Measurements from ENCODE around the gene FNDC3B.

FNDC3B gene

GRCh38 chr3:172285844-172286243 is 246.5 kb downstream of the FNDC3B start:
- Histone ChIP-seq H3K36me3 (ENCODE audit: control insufficient read depth in 2 of 2, insufficient read depth in 2 of 2, low read length in 2 of 2) (peaks cover 15 to 36% of the 10 kb centered on the region in 2 donors), H3K4me3 (ENCODE audit: low read length in 2 of 2) (no peak overlapping the region), H3K27ac (ENCODE audit: low read depth in 2 of 2, low read length in 2 of 2) (no peak overlapping the region), H3K27me3 (ENCODE audit: control insufficient read depth in 2 of 2, insufficient read depth in 2 of 2, low read length in 2 of 2) (no peaks in the 10 kb centered on the region), H3K4me1 (ENCODE audit: control insufficient read depth in 2 of 2, insufficient read depth in 2 of 2, low read length in 2 of 2) (no peaks in the 10 kb centered on the region), H3K9me3 (ENCODE audit: control insufficient read depth in 2 of 2, low read length in 2 of 2) (no peaks in the 10 kb centered on the region), H3K9ac (ENCODE audit: low read depth in 1 of 2, low read length in 2 of 2) (no peak overlapping the region)

- no peaks in the 10 kb centered on the region for H3K9me3 ChIP-seq (ENCODE audit: control insufficient read depth in 2 of 2, low read length in 2 of 2)
- no peak overlapping the region for H3K4me3 ChIP-seq (ENCODE audit: low read length in 2 of 2)
- no peak overlapping the region for H3K9ac ChIP-seq (ENCODE audit: low read depth in 1 of 2, low read length in 2 of 2)
- no peaks in the 10 kb centered on the region for H3K4me1 ChIP-seq (ENCODE audit: control insufficient read depth in 2 of 2, insufficient read depth in 2 of 2, low read length in 2 of 2)
- H3K36me3 ChIP-seq (ENCODE audit: control insufficient read depth in 2 of 2, insufficient read depth in 2 of 2, low read length in 2 of 2), result peaks cover 15 to 36% of the 10 kb centered on the region in 2 donors
- H3K27ac ChIP-seq (ENCODE audit: low read depth in 2 of 2, low read length in 2 of 2), result no peak overlapping the region
- H3K27me3 ChIP-seq (ENCODE audit: control insufficient read depth in 2 of 2, insufficient read depth in 2 of 2, low read length in 2 of 2), result no peaks in the 10 kb centered on the region
Measured at GRCh38 chr3:172286548-172287148, 247.3 kb downstream of the FNDC3B start.

- Histone ChIP-seq H3K36me3 (ENCODE audit: control insufficient read depth in 2 of 2, insufficient read depth in 2 of 2, low read length in 2 of 2) (peaks cover 18 to 32% of the 10 kb centered on the region in 2 donors), H3K27ac (ENCODE audit: low read depth in 2 of 2, low read length in 2 of 2) (no peak overlapping the region), H3K9me3 (ENCODE audit: control insufficient read depth in 2 of 2, low read length in 2 of 2) (no peaks in the 10 kb centered on the region), H3K27me3 (ENCODE audit: control insufficient read depth in 2 of 2, insufficient read depth in 2 of 2, low read length in 2 of 2) (no peaks in the 10 kb centered on the region), H3K9ac (ENCODE audit: low read depth in 1 of 2, low read length in 2 of 2) (no peak overlapping the region), H3K4me1 (ENCODE audit: control insufficient read depth in 2 of 2, insufficient read depth in 2 of 2, low read length in 2 of 2) (no peaks in the 10 kb centered on the region), H3K4me3 (ENCODE audit: low read length in 2 of 2) (no peak overlapping the region)
Measured at GRCh38 chr3:172287937-172288477, 248.6 kb downstream of the FNDC3B start.

- H3K9ac ChIP-seq (ENCODE audit: low read depth in 1 of 2, low read length in 2 of 2), result no peak overlapping the region
- peaks cover 19 to 32% of the 10 kb centered on the region in 2 donors for H3K36me3 ChIP-seq (ENCODE audit: control insufficient read depth in 2 of 2, insufficient read depth in 2 of 2, low read length in 2 of 2)
- H3K4me1 ChIP-seq (ENCODE audit: control insufficient read depth in 2 of 2, insufficient read depth in 2 of 2, low read length in 2 of 2), result no peaks in the 10 kb centered on the region
- no peaks in the 10 kb centered on the region for H3K27me3 ChIP-seq (ENCODE audit: control insufficient read depth in 2 of 2, insufficient read depth in 2 of 2, low read length in 2 of 2)
- no peak overlapping the region for H3K4me3 ChIP-seq (ENCODE audit: low read length in 2 of 2)
- no peak overlapping the region for H3K27ac ChIP-seq (ENCODE audit: low read depth in 2 of 2, low read length in 2 of 2)
- no peaks in the 10 kb centered on the region for H3K9me3 ChIP-seq (ENCODE audit: control insufficient read depth in 2 of 2, low read length in 2 of 2)
Measured at GRCh38 chr3:172288651-172289050, 249.3 kb downstream of the FNDC3B start.

GRCh38 chr3:172289583-172289982 is 250.2 kb downstream of the FNDC3B start:
- Histone ChIP-seq H3K27ac (ENCODE audit: low read depth in 2 of 2, low read length in 2 of 2) (no peak overlapping the region), H3K9me3 (ENCODE audit: control insufficient read depth in 2 of 2, low read length in 2 of 2) (no peaks in the 10 kb centered on the region), H3K27me3 (ENCODE audit: control insufficient read depth in 2 of 2, insufficient read depth in 2 of 2, low read length in 2 of 2) (no peaks in the 10 kb centered on the region), H3K9ac (ENCODE audit: low read depth in 1 of 2, low read length in 2 of 2) (no peak overlapping the region), H3K4me3 (ENCODE audit: low read length in 2 of 2) (no peak overlapping the region), H3K36me3 (ENCODE audit: control insufficient read depth in 2 of 2, insufficient read depth in 2 of 2, low read length in 2 of 2) (peaks cover 25 to 32% of the 10 kb centered on the region in 2 donors), H3K4me1 (ENCODE audit: control insufficient read depth in 2 of 2, insufficient read depth in 2 of 2, low read length in 2 of 2) (no peaks in the 10 kb centered on the region)

DNA sequence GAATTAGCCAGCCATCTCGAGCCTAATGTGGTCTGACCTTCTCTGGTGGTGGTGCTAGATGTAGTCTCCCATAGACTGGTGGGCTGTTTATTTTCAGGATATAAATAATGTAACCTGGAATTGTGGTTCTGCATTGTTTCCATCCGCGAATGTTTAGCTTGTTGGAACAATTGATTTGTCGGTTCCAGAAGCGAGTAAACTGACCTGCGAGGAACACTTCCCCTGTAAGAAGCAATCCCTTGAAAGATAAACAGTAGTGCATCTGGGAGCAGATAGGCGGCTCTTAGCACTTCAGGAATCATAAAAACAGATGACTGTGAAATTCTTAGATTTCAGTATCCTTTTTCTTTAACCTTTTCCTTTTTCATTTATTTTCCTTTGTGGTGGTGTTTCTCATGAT is 251.1 kb downstream of the FNDC3B start:
- Histone ChIP-seq H3K4me3 (ENCODE audit: low read length in 2 of 2) (no peak overlapping the region), H3K9ac (ENCODE audit: low read depth in 1 of 2, low read length in 2 of 2) (no peak overlapping the region), H3K36me3 (ENCODE audit: control insufficient read depth in 2 of 2, insufficient read depth in 2 of 2, low read length in 2 of 2) (peaks cover 29 to 32% of the 10 kb centered on the region in 2 donors), H3K27ac (ENCODE audit: low read depth in 2 of 2, low read length in 2 of 2) (no peak overlapping the region), H3K9me3 (ENCODE audit: control insufficient read depth in 2 of 2, low read length in 2 of 2) (no peaks in the 10 kb centered on the region), H3K4me1 (ENCODE audit: control insufficient read depth in 2 of 2, insufficient read depth in 2 of 2, low read length in 2 of 2) (no peaks in the 10 kb centered on the region), H3K27me3 (ENCODE audit: control insufficient read depth in 2 of 2, insufficient read depth in 2 of 2, low read length in 2 of 2) (no peaks in the 10 kb centered on the region)

GRCh38 chr3:172291650-172292049 is 252.3 kb downstream of the FNDC3B start:
- H3K27ac ChIP-seq (ENCODE audit: low read depth in 2 of 2, low read length in 2 of 2), result no peak overlapping the region
- H3K27me3 ChIP-seq (ENCODE audit: control insufficient read depth in 2 of 2, insufficient read depth in 2 of 2, low read length in 2 of 2), result no peaks in the 10 kb centered on the region
- no peak overlapping the region for H3K4me3 ChIP-seq (ENCODE audit: low read length in 2 of 2)
- no peaks in the 10 kb centered on the region for H3K4me1 ChIP-seq (ENCODE audit: control insufficient read depth in 2 of 2, insufficient read depth in 2 of 2, low read length in 2 of 2)
- H3K9me3 ChIP-seq (ENCODE audit: control insufficient read depth in 2 of 2, low read length in 2 of 2), result no peaks in the 10 kb centered on the region
- no peak overlapping the region for H3K9ac ChIP-seq (ENCODE audit: low read depth in 1 of 2, low read length in 2 of 2)
- H3K36me3 ChIP-seq (ENCODE audit: control insufficient read depth in 2 of 2, insufficient read depth in 2 of 2, low read length in 2 of 2), result peaks cover 30 to 39% of the 10 kb centered on the region in 2 donors

DNA sequence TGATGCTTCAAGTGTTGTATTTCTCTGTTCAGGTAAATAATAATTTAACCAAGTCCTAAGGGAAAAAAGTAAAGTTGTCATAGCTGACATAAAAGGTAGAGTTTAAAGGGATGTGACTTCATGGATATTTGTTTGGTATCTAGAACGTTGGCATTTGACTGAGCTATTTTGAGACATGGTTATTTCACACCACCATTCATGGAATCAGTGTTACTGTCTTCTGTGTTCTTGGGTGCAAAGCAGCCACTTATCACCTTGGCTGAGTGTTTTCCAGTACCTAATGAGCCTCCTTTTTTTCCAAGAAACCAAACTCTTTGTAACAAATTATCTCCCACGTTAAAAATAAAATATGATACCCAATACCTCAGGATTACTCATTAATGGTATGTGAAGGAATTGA is 253.0 kb downstream of the FNDC3B start:
- no peaks in the 10 kb centered on the region for H3K27me3 ChIP-seq (ENCODE audit: control insufficient read depth in 2 of 2, insufficient read depth in 2 of 2, low read length in 2 of 2)
- H3K9ac ChIP-seq (ENCODE audit: low read depth in 1 of 2, low read length in 2 of 2), result no peak overlapping the region
- no peaks in the 10 kb centered on the region for H3K9me3 ChIP-seq (ENCODE audit: control insufficient read depth in 2 of 2, low read length in 2 of 2)
- no peaks in the 10 kb centered on the region for H3K4me1 ChIP-seq (ENCODE audit: control insufficient read depth in 2 of 2, insufficient read depth in 2 of 2, low read length in 2 of 2)
- no peak overlapping the region for H3K27ac ChIP-seq (ENCODE audit: low read depth in 2 of 2, low read length in 2 of 2)
- H3K4me3 ChIP-seq (ENCODE audit: low read length in 2 of 2), result no peak overlapping the region
- peaks cover 25 to 36% of the 10 kb centered on the region in 2 donors for H3K36me3 ChIP-seq (ENCODE audit: control insufficient read depth in 2 of 2, insufficient read depth in 2 of 2, low read length in 2 of 2)

GRCh38 chr3:172293093-172293492 is 253.7 kb downstream of the FNDC3B start:
- Histone ChIP-seq H3K4me3 (ENCODE audit: low read length in 2 of 2) (no peak overlapping the region), H3K27ac (ENCODE audit: low read depth in 2 of 2, low read length in 2 of 2) (no peak overlapping the region), H3K9ac (ENCODE audit: low read depth in 1 of 2, low read length in 2 of 2) (no peak overlapping the region), H3K27me3 (ENCODE audit: control insufficient read depth in 2 of 2, insufficient read depth in 2 of 2, low read length in 2 of 2) (no peaks in the 10 kb centered on the region), H3K4me1 (ENCODE audit: control insufficient read depth in 2 of 2, insufficient read depth in 2 of 2, low read length in 2 of 2) (no peaks in the 10 kb centered on the region), H3K9me3 (ENCODE audit: control insufficient read depth in 2 of 2, low read length in 2 of 2) (no peaks in the 10 kb centered on the region), H3K36me3 (ENCODE audit: control insufficient read depth in 2 of 2, insufficient read depth in 2 of 2, low read length in 2 of 2) (peaks cover 18 to 30% of the 10 kb centered on the region in 2 donors)

DNA sequence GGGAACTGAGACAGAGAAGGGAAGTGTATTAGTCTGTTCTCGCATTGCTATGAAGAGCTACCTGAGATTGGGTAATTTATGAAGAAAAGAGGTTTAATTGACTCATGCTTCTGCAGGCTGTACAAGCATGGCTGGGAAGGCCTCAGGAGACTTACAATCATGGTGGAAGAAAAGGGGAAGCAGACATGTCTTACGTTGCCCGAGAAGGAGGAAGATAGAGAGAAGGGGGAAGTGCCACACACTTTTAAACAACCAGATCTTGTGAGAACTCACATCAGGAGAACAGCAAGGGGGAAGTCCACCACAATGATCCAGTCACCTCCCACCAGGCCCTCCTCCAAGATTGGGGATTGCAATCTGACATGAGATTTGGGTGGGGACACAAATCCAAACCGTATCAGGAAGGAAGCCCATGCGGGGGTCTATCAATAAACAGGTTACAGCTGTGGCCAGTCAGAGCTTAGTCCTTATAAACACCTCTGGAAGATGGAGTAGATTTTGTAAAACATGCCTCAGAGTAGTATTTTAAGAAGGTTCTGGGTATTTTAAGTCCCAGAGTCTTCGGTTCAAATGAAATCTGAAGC is 254.9 kb downstream of the FNDC3B start:
- H3K4me3 ChIP-seq (ENCODE audit: low read length in 2 of 2), result no peak overlapping the region
- H3K36me3 ChIP-seq (ENCODE audit: control insufficient read depth in 2 of 2, insufficient read depth in 2 of 2, low read length in 2 of 2), result peaks cover 26 to 33% of the 10 kb centered on the region in 2 donors
- no peaks in the 10 kb centered on the region for H3K9me3 ChIP-seq (ENCODE audit: control insufficient read depth in 2 of 2, low read length in 2 of 2)
- no peak overlapping the region for H3K27ac ChIP-seq (ENCODE audit: low read depth in 2 of 2, low read length in 2 of 2)
- no peak overlapping the region for H3K9ac ChIP-seq (ENCODE audit: low read depth in 1 of 2, low read length in 2 of 2)
- no peaks in the 10 kb centered on the region for H3K27me3 ChIP-seq (ENCODE audit: control insufficient read depth in 2 of 2, insufficient read depth in 2 of 2, low read length in 2 of 2)
- H3K4me1 ChIP-seq (ENCODE audit: control insufficient read depth in 2 of 2, insufficient read depth in 2 of 2, low read length in 2 of 2), result no peaks in the 10 kb centered on the region
